HCT116 (cell line): ENCODE results near the gene BCL11B. TPM values are rescaled to one million over a fixed set of nuclear protein-coding genes. Genes with fewer than 3 reads are reported as not detected.

Experiments used
- ATAC-seq: fragments of 200-7000 bp; cut with Tn5 transposase; 2 replicates; pipeline ENCODE4 v1.9.1; 2020; ENCODE audit warnings: mild to moderate bottlenecking, moderate library complexity
- BruUV-seq: library from RNA; stranded (reverse); fragments of 400-500 nt; replicated peaks from 2 replicates; lab custom pipeline; 2021; lab: Mats Ljungman, UMichigan
- CTCF ChIA-PET: fragments of 300-600 bp; sonication (Branson Sonifier 250); formaldehyde crosslinking; loops from one replicate; lab custom pipeline; 2021; ENCODE audit warnings: antibody characterized with exemption; lab: Charles Lee
- POLR2A ChIA-PET: fragments of 300-600, 350-600 bp; sonication (Branson Sonifier 250); formaldehyde crosslinking; loops from one replicate; lab custom pipeline; 2021; ENCODE audit warnings: antibody characterized with exemption; lab: Charles Lee
- RAD21 ChIA-PET, 2 experiments: fragments of 300-600 bp; sonication (Branson Sonifier 250); formaldehyde crosslinking; loops; one replicate each; lab custom pipeline; 2023; ENCODE audit warnings: low total read pairs in 2 of 2; ENCODE audit not compliant: uncharacterized antibody in 2 of 2, unreplicated experiment in 2 of 2, low non-redundant PET in 1 of 2; lab: Charles Lee
- DNase-seq: peaks from one replicate; pipeline ENCODE4 v3.0.0-alpha.2; 2010; ENCODE audit warnings: low read depth, low spot score
- H2AFZ ChIP-seq: fragments of 200-600 bp; shearing (Covaris generic), sonication (generic); 2 replicates; pipeline ENCODE4 v1.6.1; 2017; ENCODE audit warnings: low read depth, mixed run types, mixed read lengths, antibody characterized with exemption, low read length; ENCODE audit not compliant: poor library complexity, severe bottlenecking
- H3K27ac ChIP-seq: 2 replicates; pipeline ENCODE4 v1.5.1; 2012; ENCODE audit warnings: low read depth, low read length
- H3K27me3 ChIP-seq: fragments of 200-600 bp; sonication (generic); 2 replicates; pipeline ENCODE4 v1.6.1; 2016; ENCODE audit warnings: mixed run types, low read length, mixed read lengths; ENCODE audit not compliant: insufficient read depth
- H3K36me3 ChIP-seq, 2 experiments: fragments of 200-500 bp in 1 of 2; fragments of 200-600 bp in 1 of 2; sonication (Bioruptor generic) in 1 of 2; sonication (generic) in 1 of 2; 2 replicates each; pipeline versions ENCODE4 v1.5.1 to v1.6.1; 2014 to 2016; ENCODE audit warnings: low read length in 2 of 2, inconsistent platforms in 1 of 2, mixed read lengths in 1 of 2, mixed run types in 1 of 2; ENCODE audit not compliant: insufficient read depth in 2 of 2, control insufficient read depth in 1 of 2
- H3K4me1 ChIP-seq, 2 experiments: fragments of 200-600 bp in 1 of 2; sonication (generic) in 1 of 2; 2 replicates each; pipeline versions ENCODE4 v1.5.1 to v1.6.1; 2012 to 2017; ENCODE audit warnings: low read length in 2 of 2, inconsistent platforms in 1 of 2, mild to moderate bottlenecking in 1 of 2, mixed read lengths in 1 of 2, mixed run types in 1 of 2, moderate library complexity in 1 of 2; ENCODE audit not compliant: insufficient read depth in 2 of 2, control insufficient read depth in 1 of 2
- H3K4me2 ChIP-seq: fragments of 200-600 bp; sonication (generic); 2 replicates; pipeline ENCODE4 v1.6.1; 2017; ENCODE audit warnings: mixed run types, low read length, mixed read lengths
- H3K4me3 ChIP-seq, 2 experiments: fragments of 200-600 bp in 1 of 2; sonication (generic) in 1 of 2; replicated peaks in 1 of 2; 2 replicates each; pipeline ENCODE4 v1.5.1; 2011 to 2016; ENCODE audit warnings: low read length in 2 of 2, control low read depth in 1 of 2, low read depth in 1 of 2, mild to moderate bottlenecking in 1 of 2, mixed read lengths in 1 of 2, mixed run types in 1 of 2
- H3K79me2 ChIP-seq: fragments of 200-600 bp; sonication (generic); 2 replicates; pipeline ENCODE4 v1.6.1; 2017; ENCODE audit warnings: mild to moderate bottlenecking, mixed run types, low read length, moderate library complexity, mixed read lengths; ENCODE audit not compliant: insufficient read depth
- H3K9ac ChIP-seq: fragments of 200-600 bp; sonication (generic); 2 replicates; pipeline ENCODE4 v1.6.1; 2016; ENCODE audit warnings: low read length, mixed read lengths
- H3K9me2 ChIP-seq: fragments of 200-600 bp; sonication (generic), shearing (Covaris generic); 2 replicates; pipeline ENCODE4 v1.6.1; 2017; ENCODE audit warnings: mixed run types, mild to moderate bottlenecking, moderate library complexity; ENCODE audit not compliant: insufficient read depth
- H3K9me3 ChIP-seq, 2 experiments: fragments of 200-500 bp in 1 of 2; fragments of 200-600 bp in 1 of 2; sonication (Bioruptor generic) in 1 of 2; sonication (generic) in 1 of 2; 2 replicates each; pipeline ENCODE4 v1.6.1; 2014 to 2017; ENCODE audit warnings: low read length in 2 of 2, mixed read lengths in 2 of 2, inconsistent platforms in 1 of 2, low read depth in 1 of 2, mild to moderate bottlenecking in 1 of 2, mixed run types in 1 of 2, moderate library complexity in 1 of 2; ENCODE audit not compliant: control insufficient read depth in 1 of 2, insufficient read depth in 1 of 2
- H4K20me1 ChIP-seq: fragments of 200-600 bp; sonication (generic), shearing (Covaris generic); 2 replicates; pipeline ENCODE4 v1.6.1; 2017; ENCODE audit warnings: mixed run types, mild to moderate bottlenecking, moderate library complexity; ENCODE audit not compliant: insufficient read depth
- CBX3 ChIP-seq: IDR thresholded peaks from 2 replicates; pipeline ENCODE4 v1.6.1; 2012; ENCODE audit warnings: low read depth
- CEBPB ChIP-seq: IDR thresholded peaks from 2 replicates; pipeline ENCODE4 v1.6.1; 2012; ENCODE audit warnings: low read depth
- EZH2phosphoT487 ChIP-seq: fragments of 200-600 bp; IDR thresholded peaks from 2 replicates; pipeline ENCODE4 v1.6.1; 2018; ENCODE audit warnings: antibody characterized with exemption, borderline replicate concordance
- FOSL1 ChIP-seq: IDR thresholded peaks from 2 replicates; pipeline ENCODE4 v1.6.1; 2012; ENCODE audit warnings: low read depth
- JUND ChIP-seq: IDR thresholded peaks from 2 replicates; pipeline ENCODE4 v1.6.1; 2012
- RAD21 ChIP-seq: IDR thresholded peaks from 2 replicates; pipeline ENCODE4 v1.6.1; 2012; ENCODE audit warnings: low read depth, mild to moderate bottlenecking
- SIN3A ChIP-seq: IDR thresholded peaks from 2 replicates; pipeline ENCODE4 v1.6.1; 2012; ENCODE audit warnings: low read depth
- SRF ChIP-seq: IDR thresholded peaks from 2 replicates; pipeline ENCODE4 v1.6.1; 2012; ENCODE audit warnings: low read depth
- TCF7L2 ChIP-seq: IDR thresholded peaks from 2 replicates; pipeline ENCODE4 v1.7.0; 2011; ENCODE audit warnings: borderline replicate concordance, inconsistent platforms; ENCODE audit not compliant: insufficient read depth, insufficient read length; ENCODE audit errors: extremely low read depth
- ZNF274 ChIP-seq: fragments of 200-500 bp; sonication (Bioruptor generic); IDR thresholded peaks from 2 replicates; pipeline ENCODE4 v1.6.1; 2014; ENCODE audit warnings: mild to moderate bottlenecking, low read depth, low read length, inconsistent platforms
- intact Hi-C: fragments of 100-400 bp; cut with micrococcal nuclease; formaldehyde crosslinking; loops from 2 replicates; pipeline ENCODE4 v1.10.0; 2022
- total RNA-seq: library from RNA; stranded (reverse); gene quantifications from one replicate; pipeline ENCODE4 v1.2.1, GENCODE V29; 2021; ENCODE audit not compliant: unreplicated experiment
- TF ChIP-seq, protein P1 (sequence below): IDR thresholded peaks from 2 replicates; pipeline ENCODE4 v1.6.1; 2011; ENCODE audit warnings: mild to moderate bottlenecking, low read length, moderate library complexity; ENCODE audit not compliant: insufficient replicate concordance; ENCODE audit errors: extremely low read depth
- TF ChIP-seq, protein P2 (sequence below): IDR thresholded peaks from 2 replicates; pipeline ENCODE4 v1.6.1; 2012

Gene BCL11B
- total RNA-seq, 1 experiment from 2014 or later: 1.1 TPM

DNA sequence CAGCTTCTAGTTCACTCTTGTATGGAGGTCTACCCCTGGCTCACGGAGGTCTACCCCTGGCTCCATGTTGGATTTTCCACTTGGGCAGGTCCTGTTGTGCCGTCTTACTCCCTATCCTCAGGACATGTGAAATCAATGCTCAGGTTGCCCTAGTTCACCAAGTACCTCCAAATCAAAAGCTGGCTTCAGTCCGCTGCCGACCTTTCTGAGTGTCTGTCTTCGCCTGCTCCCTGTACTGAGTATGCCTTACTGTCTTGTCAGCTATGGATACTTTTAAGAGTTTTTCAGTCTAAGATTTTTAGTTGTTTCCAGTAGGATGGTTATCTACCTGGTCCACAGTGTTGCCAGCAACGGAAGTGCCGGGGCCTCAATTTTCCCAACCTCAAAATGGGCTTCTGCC is 40.1 kb upstream of the BCL11B start:
- intact Hi-C loops: no loop called here
- no TSS peak for BruUV-seq
- Histone ChIP-seq H3K79me2 (no peaks in the 10 kb centered on the region), H3K36me3 (no peaks in the 10 kb centered on the region), H3K4me2 (no peak overlapping the region), H3K4me3 (no peak overlapping the region), H2AFZ (no peak overlapping the region), H3K9me3 (no peaks in the 10 kb centered on the region), H3K4me1 (peaks cover 8 to 12% of the 10 kb centered on the region in 2 experiments; a peak in 3 of 4 replicates), H3K27me3 (peaks cover 17% of the 10 kb centered on the region; the same call in 1 of the 2 replicates), H3K9me2 (no peaks in the 10 kb centered on the region), H3K27ac (no peak overlapping the region), H4K20me1 (no peaks in the 10 kb centered on the region), H3K9ac (no peak overlapping the region)
- DNase-seq (no peak), ATAC-seq (no peak)
- ChIA-PET POLR2A (no interaction called here), RAD21 (no interaction called here), CTCF (interaction anchor here (1.5 kb wide), 1 partner anchor 8 kb away, joined by 8 read pairs; no protein-coding TSS in a partner anchor)
- no peak for TF ChIP-seq ZNF274

DNA sequence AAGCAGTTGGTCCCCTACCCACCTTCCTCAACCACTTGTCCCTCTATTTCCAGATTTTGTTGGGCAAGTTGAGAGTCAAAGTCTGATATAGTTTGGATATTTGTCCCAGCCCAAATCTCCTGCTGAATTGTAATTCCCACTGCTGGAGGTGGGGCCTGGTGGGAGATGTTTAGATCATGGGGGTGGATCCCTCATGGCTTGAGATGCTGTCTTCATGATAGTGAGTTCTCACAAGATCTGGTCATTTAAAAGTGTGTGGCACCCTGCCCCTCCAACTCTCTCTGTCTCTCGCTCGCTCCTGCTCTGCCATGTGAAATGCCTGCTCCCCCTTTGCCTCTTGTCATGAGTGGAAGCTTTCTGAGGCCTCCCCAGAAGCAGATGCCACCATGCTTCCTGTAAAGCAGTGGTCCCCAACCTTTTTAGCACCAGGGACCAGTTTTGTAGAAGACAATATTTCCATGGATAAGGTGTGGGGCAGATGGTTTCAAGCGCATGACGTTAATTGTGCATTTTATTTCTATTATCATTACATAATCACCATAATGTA is 37.3 kb upstream of the BCL11B start:
- POLR2A ChIA-PET: no interaction called here
- ATAC-seq: no peak
- CTCF ChIA-PET: interaction anchor here (2.4 kb wide), 1 partner anchor 11 kb away, joined by 10 read pairs; no protein-coding TSS in a partner anchor

More for the DNA sequence above, 37.3 kb upstream of the BCL11B start:
- Histone ChIP-seq H3K9me3 (no peaks in the 10 kb centered on the region), H3K4me2 (no peak overlapping the region), H2AFZ (no peak overlapping the region), H4K20me1 (no peaks in the 10 kb centered on the region), H3K9me2 (no peaks in the 10 kb centered on the region), H3K27ac (no peak overlapping the region), H3K4me3 (no peak overlapping the region), H3K27me3 (peaks cover 12% of the 10 kb centered on the region; the same call in 1 of the 2 replicates), H3K79me2 (no peaks in the 10 kb centered on the region), H3K4me1 (no peaks in the 10 kb centered on the region), H3K9ac (no peak overlapping the region), H3K36me3 (no peaks in the 10 kb centered on the region)
- intact Hi-C loops: no loop called here
- DNase-seq: no peak
- RAD21 ChIA-PET: no interaction called here
- TF ChIP-seq, protein P1, sequence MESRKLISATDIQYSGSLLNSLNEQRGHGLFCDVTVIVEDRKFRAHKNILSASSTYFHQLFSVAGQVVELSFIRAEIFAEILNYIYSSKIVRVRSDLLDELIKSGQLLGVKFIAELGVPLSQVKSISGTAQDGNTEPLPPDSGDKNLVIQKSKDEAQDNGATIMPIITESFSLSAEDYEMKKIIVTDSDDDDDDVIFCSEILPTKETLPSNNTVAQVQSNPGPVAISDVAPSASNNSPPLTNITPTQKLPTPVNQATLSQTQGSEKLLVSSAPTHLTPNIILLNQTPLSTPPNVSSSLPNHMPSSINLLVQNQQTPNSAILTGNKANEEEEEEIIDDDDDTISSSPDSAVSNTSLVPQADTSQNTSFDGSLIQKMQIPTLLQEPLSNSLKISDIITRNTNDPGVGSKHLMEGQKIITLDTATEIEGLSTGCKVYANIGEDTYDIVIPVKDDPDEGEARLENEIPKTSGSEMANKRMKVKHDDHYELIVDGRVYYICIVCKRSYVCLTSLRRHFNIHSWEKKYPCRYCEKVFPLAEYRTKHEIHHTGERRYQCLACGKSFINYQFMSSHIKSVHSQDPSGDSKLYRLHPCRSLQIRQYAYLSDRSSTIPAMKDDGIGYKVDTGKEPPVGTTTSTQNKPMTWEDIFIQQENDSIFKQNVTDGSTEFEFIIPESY: no peak
- TF ChIP-seq CBX3 (no peak), JUND (no peak), CEBPB (no peak), TCF7L2 (no peak), SIN3A (no peak), FOSL1 (no peak), RAD21 (no peak), EZH2phosphoT487 (no peak), SRF (no peak)
- TF ChIP-seq, protein P2, sequence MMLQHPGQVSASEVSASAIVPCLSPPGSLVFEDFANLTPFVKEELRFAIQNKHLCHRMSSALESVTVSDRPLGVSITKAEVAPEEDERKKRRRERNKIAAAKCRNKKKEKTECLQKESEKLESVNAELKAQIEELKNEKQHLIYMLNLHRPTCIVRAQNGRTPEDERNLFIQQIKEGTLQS: no peak
- no TSS peak for BruUV-seq
